ENCODE measurements around the gene SYNE3. TPM values are rescaled to one million over a fixed set of nuclear protein-coding genes. Genes with fewer than 3 reads are reported as not detected.

SYNE3 gene
- total and polyA plus RNA-seq, 4 donors: 0.47 to 9.0 (median 4.7) TPM

DNA sequence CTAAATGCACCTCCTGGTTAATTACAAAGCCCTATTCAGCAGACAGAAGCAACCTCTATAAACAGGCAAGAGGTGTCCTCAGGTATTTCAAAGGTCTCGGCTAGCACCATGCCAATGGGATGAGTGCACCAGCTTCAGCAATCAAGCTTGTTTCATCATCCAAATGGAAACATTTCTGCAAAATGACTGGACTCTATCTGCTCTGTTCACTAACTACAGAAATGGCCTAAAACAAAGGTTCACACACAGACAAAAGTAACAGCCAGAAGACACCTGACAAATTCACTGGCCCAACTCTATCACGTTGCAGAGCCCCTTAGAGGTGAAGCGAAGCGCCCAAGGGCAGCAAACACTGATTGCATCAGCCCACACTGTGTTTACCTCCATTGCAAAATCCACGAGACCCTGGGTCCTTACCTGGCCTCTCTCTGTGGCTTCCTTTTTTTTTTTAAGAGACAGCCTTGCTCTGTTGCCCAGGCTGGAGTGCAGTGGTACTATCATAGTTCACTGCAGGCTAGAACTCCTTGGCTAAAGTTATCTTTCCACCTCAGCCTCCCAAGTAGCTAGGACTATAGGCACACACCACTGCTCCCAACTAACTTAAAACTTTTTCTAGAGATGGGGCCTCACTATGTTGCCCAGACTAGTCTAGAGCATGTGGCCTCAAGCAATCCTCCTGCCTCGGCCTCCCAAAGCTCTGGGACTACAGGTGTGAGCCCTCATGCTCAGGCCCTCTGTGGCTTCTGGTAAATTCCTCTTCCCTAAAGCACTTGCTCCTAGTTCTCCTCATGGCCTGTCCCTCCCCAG, 8.5 kb upstream of the SYNE3 start:
- H3K27ac ChIP-seq (ENCODE audit: low read depth in 1 of 2, low read length in 2 of 2): peak overlapping the region; percentile 91 to 92
- H3K9me3 ChIP-seq (ENCODE audit: control insufficient read depth in 4 of 4, low read length in 3 of 4): no peaks in the 10 kb centered on the region
- TF ChIP-seq, protein P1, sequence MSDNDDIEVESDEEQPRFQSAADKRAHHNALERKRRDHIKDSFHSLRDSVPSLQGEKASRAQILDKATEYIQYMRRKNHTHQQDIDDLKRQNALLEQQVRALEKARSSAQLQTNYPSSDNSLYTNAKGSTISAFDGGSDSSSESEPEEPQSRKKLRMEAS (IDR thresholded peaks at IDR 0.05): peak; percentile 77
- peak; percentile 62 for TF ChIP-seq YY1 (IDR thresholded peaks at IDR 0.05)
- TF ChIP-seq FOXA1 (IDR thresholded peaks at IDR 0.05): peak; percentile 69
- peak; percentile 78 to 86 for TF ChIP-seq HNF4A (conservative IDR thresholded peaks at IDR 0.05)
- no peak for TF ChIP-seq HNF4G (IDR thresholded peaks at IDR 0.05)
- TF ChIP-seq, protein P2, sequence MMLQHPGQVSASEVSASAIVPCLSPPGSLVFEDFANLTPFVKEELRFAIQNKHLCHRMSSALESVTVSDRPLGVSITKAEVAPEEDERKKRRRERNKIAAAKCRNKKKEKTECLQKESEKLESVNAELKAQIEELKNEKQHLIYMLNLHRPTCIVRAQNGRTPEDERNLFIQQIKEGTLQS (IDR thresholded peaks at IDR 0.05): peak; percentile 89
- TF ChIP-seq RXRA (IDR thresholded peaks at IDR 0.05): peak; percentile 95 to 96
- TF ChIP-seq JUND (IDR thresholded peaks at IDR 0.05): peak; percentile 46 to 85
- peak; percentile 85 for TF ChIP-seq FOXA2 (IDR thresholded peaks at IDR 0.05)
- TF ChIP-seq NR2F2 (IDR thresholded peaks at IDR 0.05): no peak
- TF ChIP-seq GABPA (IDR thresholded peaks at IDR 0.05 in 1 of 2, conservative IDR thresholded peaks at IDR 0.05 in 1 of 2): no peak
- no peak for TF ChIP-seq TAF1 (conservative IDR thresholded peaks at IDR 0.05)
- TF ChIP-seq EGR1 (IDR thresholded peaks at IDR 0.05; ENCODE audit: low read depth in 2 of 2): peak in 1 of 2 donors; percentile 62
- peak; percentile 88 for TF ChIP-seq SP1 (IDR thresholded peaks at IDR 0.05)
- TF ChIP-seq, protein P3, sequence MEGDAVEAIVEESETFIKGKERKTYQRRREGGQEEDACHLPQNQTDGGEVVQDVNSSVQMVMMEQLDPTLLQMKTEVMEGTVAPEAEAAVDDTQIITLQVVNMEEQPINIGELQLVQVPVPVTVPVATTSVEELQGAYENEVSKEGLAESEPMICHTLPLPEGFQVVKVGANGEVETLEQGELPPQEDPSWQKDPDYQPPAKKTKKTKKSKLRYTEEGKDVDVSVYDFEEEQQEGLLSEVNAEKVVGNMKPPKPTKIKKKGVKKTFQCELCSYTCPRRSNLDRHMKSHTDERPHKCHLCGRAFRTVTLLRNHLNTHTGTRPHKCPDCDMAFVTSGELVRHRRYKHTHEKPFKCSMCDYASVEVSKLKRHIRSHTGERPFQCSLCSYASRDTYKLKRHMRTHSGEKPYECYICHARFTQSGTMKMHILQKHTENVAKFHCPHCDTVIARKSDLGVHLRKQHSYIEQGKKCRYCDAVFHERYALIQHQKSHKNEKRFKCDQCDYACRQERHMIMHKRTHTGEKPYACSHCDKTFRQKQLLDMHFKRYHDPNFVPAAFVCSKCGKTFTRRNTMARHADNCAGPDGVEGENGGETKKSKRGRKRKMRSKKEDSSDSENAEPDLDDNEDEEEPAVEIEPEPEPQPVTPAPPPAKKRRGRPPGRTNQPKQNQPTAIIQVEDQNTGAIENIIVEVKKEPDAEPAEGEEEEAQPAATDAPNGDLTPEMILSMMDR (IDR thresholded peaks at IDR 0.05; ENCODE audit: low read depth, low read length, missing input control): no peak
- TF ChIP-seq ZBTB33 (IDR thresholded peaks at IDR 0.05): peak; percentile 61
- peak in 1 of 2 donors; percentile 45 for TF ChIP-seq RAD21 (IDR thresholded peaks at IDR 0.05)
- TF ChIP-seq, protein P4, sequence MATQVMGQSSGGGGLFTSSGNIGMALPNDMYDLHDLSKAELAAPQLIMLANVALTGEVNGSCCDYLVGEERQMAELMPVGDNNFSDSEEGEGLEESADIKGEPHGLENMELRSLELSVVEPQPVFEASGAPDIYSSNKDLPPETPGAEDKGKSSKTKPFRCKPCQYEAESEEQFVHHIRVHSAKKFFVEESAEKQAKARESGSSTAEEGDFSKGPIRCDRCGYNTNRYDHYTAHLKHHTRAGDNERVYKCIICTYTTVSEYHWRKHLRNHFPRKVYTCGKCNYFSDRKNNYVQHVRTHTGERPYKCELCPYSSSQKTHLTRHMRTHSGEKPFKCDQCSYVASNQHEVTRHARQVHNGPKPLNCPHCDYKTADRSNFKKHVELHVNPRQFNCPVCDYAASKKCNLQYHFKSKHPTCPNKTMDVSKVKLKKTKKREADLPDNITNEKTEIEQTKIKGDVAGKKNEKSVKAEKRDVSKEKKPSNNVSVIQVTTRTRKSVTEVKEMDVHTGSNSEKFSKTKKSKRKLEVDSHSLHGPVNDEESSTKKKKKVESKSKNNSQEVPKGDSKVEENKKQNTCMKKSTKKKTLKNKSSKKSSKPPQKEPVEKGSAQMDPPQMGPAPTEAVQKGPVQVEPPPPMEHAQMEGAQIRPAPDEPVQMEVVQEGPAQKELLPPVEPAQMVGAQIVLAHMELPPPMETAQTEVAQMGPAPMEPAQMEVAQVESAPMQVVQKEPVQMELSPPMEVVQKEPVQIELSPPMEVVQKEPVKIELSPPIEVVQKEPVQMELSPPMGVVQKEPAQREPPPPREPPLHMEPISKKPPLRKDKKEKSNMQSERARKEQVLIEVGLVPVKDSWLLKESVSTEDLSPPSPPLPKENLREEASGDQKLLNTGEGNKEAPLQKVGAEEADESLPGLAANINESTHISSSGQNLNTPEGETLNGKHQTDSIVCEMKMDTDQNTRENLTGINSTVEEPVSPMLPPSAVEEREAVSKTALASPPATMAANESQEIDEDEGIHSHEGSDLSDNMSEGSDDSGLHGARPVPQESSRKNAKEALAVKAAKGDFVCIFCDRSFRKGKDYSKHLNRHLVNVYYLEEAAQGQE (IDR thresholded peaks at IDR 0.05): peak; percentile 53
- no peaks in the 10 kb centered on the region for H3K36me3 ChIP-seq (ENCODE audit: control insufficient read depth in 4 of 4, insufficient read depth in 3 of 4, low read depth in 1 of 4, low read length in 3 of 4)
- WGBS: 45% methylated on average over 6 of the region's 6 CpGs
- H3K27me3 ChIP-seq (ENCODE audit: control insufficient read depth in 4 of 4, insufficient read depth in 4 of 4, low read length in 3 of 4): no peaks in the 10 kb centered on the region
- peaks cover 6 to 60% (median 55%) of the 10 kb centered on the region in 4 donors for H3K4me1 ChIP-seq (ENCODE audit: control insufficient read depth in 4 of 4, insufficient read depth in 4 of 4, low read length in 3 of 4)
- no peak overlapping the region for H3K4me3 ChIP-seq (ENCODE audit: low read depth in 1 of 3, low read length in 3 of 3)
- DNase-seq (ENCODE audit: low spot score): no peak
- peak overlapping the region in 1 of 2 donors; percentile 60 for H3K9ac ChIP-seq (ENCODE audit: low read depth in 1 of 2, low read length in 2 of 2)

Measured in liver (tissue), 9 donors.